ENCODE data around the gene NFKBIB. TPM values are rescaled to one million over a fixed set of nuclear protein-coding genes. Genes with fewer than 3 reads are reported as not detected.

NFKBIB gene
- polyA plus RNA-seq, 1 donor (not counting 4 experiments of a cell fraction or from before 2014, with no cell fraction given), result 12.3 TPM

DNA sequence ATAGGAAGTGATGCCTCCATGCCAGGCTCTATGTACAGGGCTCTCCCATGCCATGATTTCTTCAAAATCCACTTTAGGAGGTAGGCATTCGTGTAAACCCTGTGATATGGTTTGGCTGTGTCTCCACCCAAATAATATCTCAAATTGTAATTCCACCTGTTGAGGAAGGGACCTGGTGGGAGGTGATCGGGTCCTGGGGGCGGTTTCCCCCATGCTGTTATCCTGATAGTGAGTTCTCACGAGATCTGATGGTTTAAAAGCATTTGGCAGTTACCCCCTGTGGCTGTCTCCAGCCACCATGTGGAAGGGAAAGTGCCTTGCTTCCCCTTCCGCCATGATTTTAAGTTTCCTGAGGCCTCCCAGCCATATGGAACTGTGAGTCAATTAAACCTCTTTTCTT, 22.7 kb downstream of the NFKBIB start:
- no peaks in the 10 kb centered on the region for H3K4me1 ChIP-seq (ENCODE audit: control insufficient read depth, extremely low read depth, insufficient read depth, low read length)
- no peaks in the 10 kb centered on the region for H3K79me2 ChIP-seq (ENCODE audit: control insufficient read depth, insufficient read depth, low read length)
- H3K9me1 ChIP-seq (ENCODE audit: control insufficient read depth, extremely low read depth, insufficient read depth, low read length), result no peaks in the 10 kb centered on the region
- H2AFZ ChIP-seq (ENCODE audit: control insufficient read depth, low read length), result no peak overlapping the region
- no peak overlapping the region for H3K27ac ChIP-seq (ENCODE audit: control insufficient read depth, insufficient read depth, low read length)
- DNase-seq (ENCODE audit: low read depth, low spot score) (no peak), FAIRE-seq (no peak)
- no peak for TF ChIP-seq EZH2 (IDR thresholded peaks at IDR 0.05; ENCODE audit: low read length)
- TF ChIP-seq, protein P1, sequence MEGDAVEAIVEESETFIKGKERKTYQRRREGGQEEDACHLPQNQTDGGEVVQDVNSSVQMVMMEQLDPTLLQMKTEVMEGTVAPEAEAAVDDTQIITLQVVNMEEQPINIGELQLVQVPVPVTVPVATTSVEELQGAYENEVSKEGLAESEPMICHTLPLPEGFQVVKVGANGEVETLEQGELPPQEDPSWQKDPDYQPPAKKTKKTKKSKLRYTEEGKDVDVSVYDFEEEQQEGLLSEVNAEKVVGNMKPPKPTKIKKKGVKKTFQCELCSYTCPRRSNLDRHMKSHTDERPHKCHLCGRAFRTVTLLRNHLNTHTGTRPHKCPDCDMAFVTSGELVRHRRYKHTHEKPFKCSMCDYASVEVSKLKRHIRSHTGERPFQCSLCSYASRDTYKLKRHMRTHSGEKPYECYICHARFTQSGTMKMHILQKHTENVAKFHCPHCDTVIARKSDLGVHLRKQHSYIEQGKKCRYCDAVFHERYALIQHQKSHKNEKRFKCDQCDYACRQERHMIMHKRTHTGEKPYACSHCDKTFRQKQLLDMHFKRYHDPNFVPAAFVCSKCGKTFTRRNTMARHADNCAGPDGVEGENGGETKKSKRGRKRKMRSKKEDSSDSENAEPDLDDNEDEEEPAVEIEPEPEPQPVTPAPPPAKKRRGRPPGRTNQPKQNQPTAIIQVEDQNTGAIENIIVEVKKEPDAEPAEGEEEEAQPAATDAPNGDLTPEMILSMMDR (optimal IDR thresholded peaks at IDR 0.05 in 1 of 3, IDR thresholded peaks at IDR 0.05 in 1 of 3, conservative IDR thresholded peaks at IDR 0.05 in 1 of 3; ENCODE audit: extremely low read depth in 1 of 3, insufficient read depth in 2 of 3, low read length in 3 of 3), result no peak
- no peaks in the 10 kb centered on the region for H3K9me3 ChIP-seq (ENCODE audit: control insufficient read depth, low read depth, low read length)
- H3K36me3 ChIP-seq (ENCODE audit: control insufficient read depth in 2 of 2, extremely low read depth in 1 of 2, insufficient read depth in 2 of 2, low read length in 2 of 2), result peaks cover 15 to 21% of the 10 kb centered on the region in 2 experiments
- no peak overlapping the region for H3K9ac ChIP-seq (ENCODE audit: control insufficient read depth, extremely low read depth, insufficient read depth, low read length)
- no peaks in the 10 kb centered on the region for H3K27me3 ChIP-seq (ENCODE audit: control insufficient read depth, extremely low read depth, insufficient read depth, low read length)
- H3K4me2 ChIP-seq (ENCODE audit: control insufficient read depth, extremely low read depth, insufficient read depth, low read depth, low read length), result no peak overlapping the region
- no peak overlapping the region for H3K4me3 ChIP-seq (ENCODE audit: control insufficient read depth in 2 of 3, extremely low read depth in 1 of 3, insufficient read depth in 2 of 3, low read depth in 1 of 3, low read length in 3 of 3)
- dilution Hi-C loops (cut with MboI; ENCODE audit: extremely low pct_ligation_motif_present, low sequenced_read_pairs), result no loop called here
- H4K20me1 ChIP-seq (ENCODE audit: control insufficient read depth, extremely low read depth, insufficient read depth, low read length), result no peaks in the 10 kb centered on the region

DNA sequence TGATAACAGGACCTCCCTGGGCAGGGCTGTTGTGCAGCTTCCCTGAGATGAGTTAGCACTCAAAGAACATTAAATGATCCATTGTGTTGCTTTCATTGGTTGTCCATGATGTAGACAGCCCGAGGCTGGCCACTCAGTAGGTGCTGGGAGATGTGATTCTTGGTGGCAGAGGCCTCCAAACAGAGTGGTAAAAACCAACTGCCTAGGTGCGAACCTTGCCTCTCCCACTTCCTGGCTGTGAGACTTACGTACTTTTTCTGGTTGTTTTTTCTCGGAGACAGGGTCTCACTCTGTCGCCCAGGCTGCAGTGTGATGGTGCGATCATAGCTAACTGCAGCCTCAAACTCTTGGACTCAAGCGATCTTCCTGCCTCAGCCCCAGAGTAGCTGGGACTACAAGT, 24.6 kb downstream of the NFKBIB start:
- peaks cover 1% of the 10 kb centered on the region for H3K4me1 ChIP-seq (ENCODE audit: control insufficient read depth, extremely low read depth, insufficient read depth, low read length)
- H3K9ac ChIP-seq (ENCODE audit: control insufficient read depth, extremely low read depth, insufficient read depth, low read length), result no peak overlapping the region
- no peaks in the 10 kb centered on the region for H3K9me1 ChIP-seq (ENCODE audit: control insufficient read depth, extremely low read depth, insufficient read depth, low read length)
- H3K79me2 ChIP-seq (ENCODE audit: control insufficient read depth, insufficient read depth, low read length), result peaks cover 7% of the 10 kb centered on the region
- no peaks in the 10 kb centered on the region for H3K9me3 ChIP-seq (ENCODE audit: control insufficient read depth, low read depth, low read length)
- H3K4me3 ChIP-seq (ENCODE audit: control insufficient read depth in 2 of 3, extremely low read depth in 1 of 3, insufficient read depth in 2 of 3, low read depth in 1 of 3, low read length in 3 of 3), result no peak overlapping the region
- H3K36me3 ChIP-seq (ENCODE audit: control insufficient read depth in 2 of 2, extremely low read depth in 1 of 2, insufficient read depth in 2 of 2, low read length in 2 of 2), result peaks cover 15 to 21% of the 10 kb centered on the region in 2 experiments
- no peaks in the 10 kb centered on the region for H4K20me1 ChIP-seq (ENCODE audit: control insufficient read depth, extremely low read depth, insufficient read depth, low read length)
- H3K27ac ChIP-seq (ENCODE audit: control insufficient read depth, insufficient read depth, low read length), result no peak overlapping the region
- TF ChIP-seq, protein P1 (optimal IDR thresholded peaks at IDR 0.05 in 1 of 3, IDR thresholded peaks at IDR 0.05 in 1 of 3, conservative IDR thresholded peaks at IDR 0.05 in 1 of 3; ENCODE audit: extremely low read depth in 1 of 3, insufficient read depth in 2 of 3, low read length in 3 of 3), result no peak
- FAIRE-seq (no peak), DNase-seq (ENCODE audit: low read depth, low spot score) (no peak)
- no peaks in the 10 kb centered on the region for H3K27me3 ChIP-seq (ENCODE audit: control insufficient read depth, extremely low read depth, insufficient read depth, low read length)
- H2AFZ ChIP-seq (ENCODE audit: control insufficient read depth, low read length), result no peak overlapping the region
- dilution Hi-C loops (cut with MboI; ENCODE audit: extremely low pct_ligation_motif_present, low sequenced_read_pairs), result no loop called here
- H3K4me2 ChIP-seq (ENCODE audit: control insufficient read depth, extremely low read depth, insufficient read depth, low read depth, low read length), result no peak overlapping the region

Measured in keratinocyte (primary cell).